Activated CD8-positive, alpha-beta T cell treated with anti-CD3 and anti-CD28 coated beads, Interleukin-2, amount 10 ng/mL, durations not matched to agents 7 days and 5 days (primary cell): ENCODE measurements around the gene BTNL8. TPM values are rescaled to one million over a fixed set of nuclear protein-coding genes. Genes with fewer than 3 reads are reported as not detected.

Experiments
- ATAC-seq: fragments of 150-1000 bp; cut with Tn5 transposase; one replicate; pipeline ENCODE4 v1.10.0; 2021; ENCODE audit warnings: moderate library complexity
- CTCF ChIA-PET: fragments of 350-600 bp; sonication (Branson Sonifier 250); formaldehyde crosslinking; loops from one replicate; lab custom pipeline; 2021; ENCODE audit warnings: antibody characterized with exemption; lab: Charles Lee
- POLR2A ChIA-PET: fragments of 350-600 bp; sonication (Branson Sonifier 250); formaldehyde crosslinking; loops from one replicate; lab custom pipeline; 2021; ENCODE audit warnings: antibody characterized with exemption; lab: Charles Lee
- DNase-seq: peaks from one replicate; pipeline ENCODE4 v3.0.0-alpha.2; 2020
- H3K27ac Mint-ChIP-seq: one replicate; pipeline ENCODE4 v1.8.0; 2021; ENCODE audit warnings: mild to moderate bottlenecking, mixed read lengths
- H3K27me3 Mint-ChIP-seq: one replicate; pipeline ENCODE4 v1.8.0; 2021; ENCODE audit warnings: low read depth, mixed read lengths
- H3K36me3 Mint-ChIP-seq: one replicate; pipeline ENCODE4 v1.8.0; 2021; ENCODE audit warnings: low read depth, mixed read lengths
- H3K4me1 Mint-ChIP-seq: one replicate; pipeline ENCODE4 v1.8.0; 2021; ENCODE audit warnings: low read depth, mixed read lengths
- H3K4me3 Mint-ChIP-seq: one replicate; pipeline ENCODE4 v1.8.0; 2021; ENCODE audit warnings: mild to moderate bottlenecking, mixed read lengths
- H3K9me3 Mint-ChIP-seq: one replicate; pipeline ENCODE4 v1.8.0; 2022; ENCODE audit warnings: mixed read lengths; ENCODE audit not compliant: insufficient read depth
- total RNA-seq, 2 experiments: library from RNA; stranded (reverse); gene quantifications; one replicate each; pipeline ENCODE4 v1.2.3, GENCODE V29; 2021

BTNL8 gene
- total RNA-seq, 2 experiments from 2014 or later: not detected

DNA sequence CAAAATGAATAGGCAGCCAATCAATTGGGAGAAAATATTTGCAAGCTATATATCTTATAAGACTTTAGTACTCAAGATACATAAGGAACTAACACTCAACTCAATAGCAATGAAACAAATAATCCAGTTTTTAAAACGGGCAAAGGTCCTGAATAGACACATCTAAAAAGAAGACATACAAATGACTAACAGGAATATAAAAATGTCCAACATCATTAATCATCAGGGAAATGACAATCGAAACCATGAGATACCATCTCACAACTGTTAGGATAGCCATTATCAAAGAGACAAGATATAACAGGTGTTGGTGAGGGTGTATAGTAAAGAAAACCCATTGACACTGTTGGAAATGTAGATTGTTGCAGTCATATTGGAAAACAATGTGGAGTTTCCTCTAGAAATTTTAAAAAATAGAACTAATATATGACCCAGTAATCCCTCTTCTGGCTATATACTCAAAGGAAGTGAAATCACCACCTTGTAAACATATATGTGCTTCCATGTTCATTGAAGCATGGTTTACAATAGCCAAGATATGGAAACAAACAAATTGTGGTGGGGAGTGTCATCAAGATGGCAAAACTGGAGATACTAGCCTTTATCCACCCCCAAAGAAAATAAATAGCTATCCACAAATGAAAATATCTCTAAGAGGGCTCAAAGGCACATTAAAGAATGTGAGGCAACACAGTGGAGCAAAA is 75.8 kb downstream of the BTNL8 start:
- Mint-ChIP-seq H3K4me1 (peaks cover 5% of the 10 kb centered on the region), H3K9me3 (no peaks in the 10 kb centered on the region), H3K27ac (no peak overlapping the region), H3K4me3 (no peak overlapping the region), H3K27me3 (no peaks in the 10 kb centered on the region), H3K36me3 (no peaks in the 10 kb centered on the region)
- no peak for DNase-seq
- no peak for ATAC-seq
- POLR2A ChIA-PET: no interaction called here
- CTCF ChIA-PET: no interaction called here

DNA sequence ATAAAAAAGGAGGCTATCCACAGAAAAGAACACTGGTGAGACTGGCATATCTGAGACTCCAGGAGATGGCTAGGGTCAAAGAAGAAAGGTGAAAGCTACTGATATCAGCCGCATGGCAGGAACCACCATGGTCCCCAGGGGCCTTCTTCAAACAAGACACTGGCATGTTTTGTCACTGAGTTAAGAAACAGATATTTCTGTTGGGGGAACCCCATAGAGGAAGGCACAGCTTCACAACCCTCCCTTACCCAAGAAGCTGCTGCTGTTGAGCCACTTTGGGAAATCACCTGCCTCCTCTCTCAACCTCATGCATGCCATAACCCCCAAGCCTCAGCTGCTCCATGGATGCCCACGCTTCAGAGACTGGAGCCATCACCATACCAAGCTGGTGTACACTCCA is 76.4 kb downstream of the BTNL8 start:
- H3K27me3 Mint-ChIP-seq: no peaks in the 10 kb centered on the region
- H3K4me1 Mint-ChIP-seq: peaks cover 5% of the 10 kb centered on the region
- no peak overlapping the region for H3K4me3 Mint-ChIP-seq
- ChIA-PET POLR2A (no interaction called here), CTCF (no interaction called here)
- H3K36me3 Mint-ChIP-seq: no peaks in the 10 kb centered on the region
- H3K9me3 Mint-ChIP-seq: no peaks in the 10 kb centered on the region
- no peak for DNase-seq
- ATAC-seq: no peak
- no peak overlapping the region for H3K27ac Mint-ChIP-seq

DNA sequence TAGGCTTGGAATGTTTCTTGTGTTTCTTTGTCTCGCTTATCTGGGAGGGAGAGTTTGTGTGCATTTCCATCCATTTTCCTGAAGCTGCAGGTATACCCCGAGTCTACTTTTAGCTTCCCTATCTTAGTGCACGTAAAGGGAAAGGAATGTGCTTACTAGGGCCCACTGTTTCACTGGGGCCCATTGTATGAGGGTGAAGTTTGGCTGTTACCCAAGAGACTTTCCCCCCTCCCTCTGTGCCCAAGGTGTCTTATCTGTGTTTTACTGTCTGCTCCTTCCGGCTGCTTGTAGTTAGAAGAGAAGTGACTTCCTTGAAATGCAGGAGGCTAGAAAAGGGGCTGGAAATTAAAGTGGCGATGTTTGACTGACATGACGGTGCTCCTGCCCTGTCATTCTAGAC is 77.6 kb downstream of the BTNL8 start:
- Mint-ChIP-seq H3K36me3 (no peaks in the 10 kb centered on the region), H3K9me3 (no peaks in the 10 kb centered on the region), H3K27me3 (no peaks in the 10 kb centered on the region), H3K27ac (no peak overlapping the region), H3K4me1 (peaks cover 5% of the 10 kb centered on the region), H3K4me3 (no peak overlapping the region)
- ATAC-seq (no peak), DNase-seq (no peak)
- ChIA-PET CTCF (no interaction called here), POLR2A (no interaction called here)

DNA sequence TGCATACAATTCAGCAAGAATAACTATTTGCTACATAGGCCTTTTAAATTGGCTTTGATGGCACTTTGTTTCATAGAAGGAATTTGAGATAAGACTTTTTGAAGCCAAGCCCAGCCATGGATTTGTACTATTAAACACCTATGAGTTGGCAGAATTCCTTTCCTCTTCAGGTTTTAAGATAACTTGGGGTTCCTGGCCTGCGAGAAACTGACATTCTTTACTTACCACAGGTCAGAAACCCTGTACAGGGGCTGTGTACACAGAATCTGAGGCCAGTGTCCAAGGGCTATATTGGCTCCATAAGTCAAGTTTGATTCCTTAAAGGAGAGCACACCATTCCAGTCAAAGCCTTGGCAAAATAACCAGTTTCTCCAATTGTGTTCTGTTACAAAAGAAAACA is 78.9 kb downstream of the BTNL8 start:
- Mint-ChIP-seq H3K27ac (no peak overlapping the region), H3K27me3 (peaks cover 3% of the 10 kb centered on the region), H3K9me3 (no peaks in the 10 kb centered on the region), H3K4me3 (no peak overlapping the region), H3K4me1 (peaks cover 5% of the 10 kb centered on the region), H3K36me3 (no peaks in the 10 kb centered on the region)
- ATAC-seq (no peak), DNase-seq (no peak)
- POLR2A ChIA-PET: no interaction called here
- CTCF ChIA-PET: no interaction called here

DNA sequence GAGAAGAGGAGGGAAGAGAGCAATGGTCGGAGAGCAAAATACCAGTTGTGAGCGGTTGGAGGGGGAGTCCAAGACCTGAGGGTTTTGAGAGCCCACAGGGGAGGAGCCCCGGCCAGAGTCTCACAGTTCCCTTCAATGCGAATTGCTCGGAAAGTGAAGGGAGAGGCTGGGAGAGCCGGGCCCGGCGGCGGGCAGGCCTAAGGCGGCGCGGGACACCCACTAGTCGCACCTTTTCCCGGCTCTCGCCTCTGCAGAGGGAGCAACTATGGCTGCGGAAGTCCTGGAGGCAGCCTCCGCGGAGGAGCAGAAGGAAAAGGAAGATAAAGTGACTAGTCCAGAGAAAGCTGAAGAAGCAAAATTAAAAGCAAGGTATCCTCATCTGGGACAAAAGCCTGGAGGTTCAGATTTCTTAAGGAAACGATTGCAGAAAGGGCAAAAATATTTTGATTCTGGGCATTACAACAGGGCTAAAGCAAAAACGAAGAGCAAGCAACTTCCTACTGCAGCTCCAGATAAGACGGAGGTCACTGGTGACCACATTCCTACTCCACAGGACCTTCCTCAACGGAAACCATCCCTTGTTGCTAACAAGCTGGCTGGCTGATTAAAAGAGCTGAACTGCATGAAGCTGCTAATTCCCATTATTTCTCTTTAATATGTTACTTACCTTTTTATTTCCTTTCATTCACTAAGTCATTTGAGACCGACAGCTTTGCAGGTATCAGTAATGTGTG is 83.2 kb downstream of the BTNL8 start:
- no peaks in the 10 kb centered on the region for H3K4me1 Mint-ChIP-seq
- CTCF ChIA-PET: no interaction called here
- no peak for ATAC-seq
- peaks cover 3% of the 10 kb centered on the region for H3K27me3 Mint-ChIP-seq
- H3K27ac Mint-ChIP-seq: no peak overlapping the region
- POLR2A ChIA-PET: no interaction called here
- no peak overlapping the region for H3K4me3 Mint-ChIP-seq
- no peaks in the 10 kb centered on the region for H3K9me3 Mint-ChIP-seq
- no peak for DNase-seq
- H3K36me3 Mint-ChIP-seq: no peaks in the 10 kb centered on the region

DNA sequence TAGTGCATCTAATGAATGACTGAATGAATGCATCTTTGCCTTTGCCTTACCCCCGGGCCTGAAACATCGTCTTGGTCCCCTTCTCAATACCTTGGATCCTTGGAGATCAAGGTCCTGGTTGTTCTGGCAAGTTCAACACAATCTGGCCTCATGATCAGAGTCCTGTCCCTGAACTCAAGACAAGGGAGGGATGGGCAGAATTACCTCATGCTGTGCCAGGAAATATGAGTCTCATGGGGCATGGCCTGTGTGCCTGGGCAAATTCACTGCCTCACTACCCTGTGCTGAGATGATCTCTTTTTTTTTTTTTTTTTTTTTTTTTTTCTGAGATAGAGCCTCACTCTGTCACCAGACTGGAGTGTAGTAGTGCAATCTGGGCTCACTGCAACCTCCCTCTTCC is 89.1 kb downstream of the BTNL8 start:
- H3K4me1 Mint-ChIP-seq: no peaks in the 10 kb centered on the region
- CTCF ChIA-PET: no interaction called here
- peaks cover 3% of the 10 kb centered on the region for H3K27me3 Mint-ChIP-seq
- ATAC-seq (no peak), DNase-seq (no peak)
- H3K27ac Mint-ChIP-seq: no peak overlapping the region
- H3K36me3 Mint-ChIP-seq: no peaks in the 10 kb centered on the region
- H3K9me3 Mint-ChIP-seq: no peaks in the 10 kb centered on the region
- POLR2A ChIA-PET: no interaction called here
- H3K4me3 Mint-ChIP-seq: no peak overlapping the region

DNA sequence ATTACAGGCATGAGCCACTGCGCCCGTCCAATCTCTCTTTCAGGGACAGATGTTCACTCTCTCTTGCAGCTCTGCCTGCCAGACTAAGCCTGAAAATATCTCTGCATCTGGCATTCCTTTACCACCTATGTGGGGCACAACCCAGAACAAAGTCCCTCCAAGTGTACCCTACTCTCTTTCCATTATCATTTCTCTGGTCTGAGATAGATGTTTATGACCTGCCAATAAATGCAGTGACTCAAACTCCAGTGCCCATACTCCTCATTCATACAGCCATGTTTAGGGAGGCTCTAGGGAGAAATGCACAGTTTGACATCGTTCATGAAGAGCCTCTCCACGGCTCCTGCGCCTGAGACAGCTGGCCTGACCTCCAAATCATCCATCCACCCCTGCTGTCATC is 89.6 kb downstream of the BTNL8 start, which contains the start of gene BTNL3:
Gene BTNL3 (plus strand): TSS at position 255 of the 400 bp plus-strand sequence. CDS start 183 bp downstream, outside the sequence.
- Mint-ChIP-seq H3K4me1 (no peaks in the 10 kb centered on the region), H3K27ac (no peak within 1 kb of the TSS), H3K36me3 (no peaks in the 10 kb centered on the region), H3K4me3 (no peak within 1 kb of the TSS), H3K9me3 (no peaks in the 10 kb centered on the region), H3K27me3 (peaks cover 3% of the 10 kb centered on the region)
- DNase-seq (no peak), ATAC-seq (no peak)
- POLR2A ChIA-PET: interaction anchor here (0.5 kb wide), 1 partner anchor 56 kb away, joined by 3 read pairs; no protein-coding TSS in a partner anchor
- CTCF ChIA-PET: no interaction called here

DNA sequence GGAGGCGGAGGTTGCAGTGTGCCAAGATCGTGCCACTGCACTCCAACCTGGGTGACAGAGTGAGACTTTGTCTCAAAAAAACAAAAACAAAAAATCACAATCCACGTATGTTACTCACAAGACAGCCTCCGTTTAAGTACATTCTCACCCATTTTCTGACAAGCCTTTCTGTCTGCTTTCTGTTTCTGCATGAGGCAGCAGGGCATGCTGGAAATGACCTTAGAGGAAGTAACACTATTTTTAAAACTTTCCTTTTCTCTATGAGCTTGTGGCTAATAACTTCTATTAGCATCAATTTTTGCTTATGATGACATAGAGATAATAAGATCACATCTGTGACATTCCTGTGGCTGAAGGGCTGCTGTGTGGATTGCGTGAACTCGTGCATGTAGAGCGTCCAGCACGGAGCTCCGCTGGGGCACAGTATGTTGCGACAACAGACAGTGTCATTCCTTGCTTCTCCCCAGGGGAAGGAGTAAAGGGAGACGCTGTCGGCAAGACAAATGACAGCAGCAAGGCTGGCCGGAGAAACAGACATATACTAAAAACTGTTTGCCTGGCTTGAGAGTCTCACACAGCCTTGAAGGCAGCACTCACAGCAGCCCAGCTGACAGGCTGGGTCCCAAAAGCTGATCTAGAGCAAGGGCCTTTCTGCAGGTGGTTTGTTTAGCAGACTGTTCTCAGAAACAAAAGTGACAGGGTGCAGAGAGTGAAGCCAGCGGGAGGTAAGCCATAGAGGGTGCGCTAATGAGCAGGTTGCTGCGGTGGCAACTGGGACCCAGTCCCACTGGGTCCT is 91.3 kb downstream of the BTNL8 start:
- POLR2A ChIA-PET: no interaction called here
- DNase-seq (no peak), ATAC-seq (no peak)
- Mint-ChIP-seq H3K27me3 (peaks cover 3% of the 10 kb centered on the region), H3K36me3 (no peaks in the 10 kb centered on the region), H3K9me3 (no peaks in the 10 kb centered on the region), H3K27ac (no peak overlapping the region), H3K4me3 (no peak overlapping the region), H3K4me1 (no peaks in the 10 kb centered on the region)
- CTCF ChIA-PET: no interaction called here

DNA sequence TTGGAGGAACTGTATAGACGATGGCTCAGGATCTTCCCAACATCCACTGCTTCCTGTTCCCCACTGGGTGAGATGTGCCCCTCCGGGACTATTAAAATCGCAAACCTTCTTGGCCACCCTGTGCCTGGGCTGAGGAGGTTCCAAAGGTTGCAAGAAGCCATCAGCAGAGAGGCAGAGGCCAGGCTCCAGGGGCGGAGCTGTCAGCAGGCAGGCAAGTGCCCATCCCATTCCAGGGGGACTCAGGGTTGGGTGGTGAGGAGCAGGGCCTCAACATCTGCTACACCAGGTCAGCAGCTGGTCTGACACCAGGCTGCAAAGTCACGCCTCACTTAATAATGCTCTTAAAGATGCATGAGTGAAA is 91.9 kb downstream of the BTNL8 start:
- ATAC-seq (no peak), DNase-seq (no peak)
- Mint-ChIP-seq H3K27me3 (peaks cover 3% of the 10 kb centered on the region), H3K27ac (no peak overlapping the region), H3K4me3 (no peak overlapping the region), H3K4me1 (no peaks in the 10 kb centered on the region), H3K9me3 (no peaks in the 10 kb centered on the region), H3K36me3 (no peaks in the 10 kb centered on the region)
- POLR2A ChIA-PET: no interaction called here
- CTCF ChIA-PET: no interaction called here

Other genes starting within 250 kb of the BTNL8 start
- 1 to 10 TPM in 1 of 2 experiments, under 1 TPM in 1; 0.90 to 1.6 TPM for gene FLT4, start 249.6 kb upstream of the BTNL8 start, total RNA-seq
- not detected for gene OR2Y1, start 159.1 kb upstream of the BTNL8 start, total RNA-seq
- gene MGAT1, start 96.4 kb upstream of the BTNL8 start, total RNA-seq: 100 to 1,000 TPM; 154 to 161 TPM
- gene ZFP62, start 37.9 kb upstream of the BTNL8 start, total RNA-seq: 10 to 100 TPM; 22.8 to 25.3 TPM
- not detected for gene BTNL3, start 89.7 kb downstream of the BTNL8 start, total RNA-seq
- not detected for gene BTNL9, start 141.1 kb downstream of the BTNL8 start, total RNA-seq
- not detected for gene OR2V1, start 232.0 kb downstream of the BTNL8 start, total RNA-seq
- not detected for gene OR2V2, start 248.4 kb downstream of the BTNL8 start, total RNA-seq